ENCODE data around the gene IRF3.

DNA sequence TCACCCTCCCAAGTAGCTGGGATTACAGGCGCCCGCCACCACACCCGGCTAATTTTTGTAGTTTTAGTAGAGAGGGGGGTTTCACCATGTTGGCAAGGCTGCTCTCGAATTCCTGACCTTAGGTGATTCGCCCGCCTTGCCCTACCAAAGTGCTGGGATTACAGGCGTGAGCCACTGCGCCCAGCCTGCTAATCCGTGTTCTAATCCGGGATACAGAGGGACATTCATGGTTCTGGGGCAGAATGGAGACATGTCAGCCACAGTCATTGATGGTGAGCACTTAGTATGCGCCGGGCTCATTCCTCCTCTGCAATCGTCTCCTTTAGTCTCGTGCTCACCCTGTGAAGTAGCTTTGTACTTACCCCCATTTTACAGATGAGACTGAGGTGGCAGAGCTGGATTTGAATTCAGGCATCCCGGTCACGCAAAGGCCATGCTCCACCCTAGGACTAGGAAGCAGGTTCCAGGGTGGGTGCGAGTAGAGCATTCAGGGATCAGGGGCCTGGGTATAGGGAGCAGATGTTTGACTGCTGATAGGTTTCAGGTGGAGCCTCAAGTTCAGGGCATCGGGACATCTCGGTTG, 34.0 kb downstream of the IRF3 start:
- TF ChIP-seq, protein P1, sequence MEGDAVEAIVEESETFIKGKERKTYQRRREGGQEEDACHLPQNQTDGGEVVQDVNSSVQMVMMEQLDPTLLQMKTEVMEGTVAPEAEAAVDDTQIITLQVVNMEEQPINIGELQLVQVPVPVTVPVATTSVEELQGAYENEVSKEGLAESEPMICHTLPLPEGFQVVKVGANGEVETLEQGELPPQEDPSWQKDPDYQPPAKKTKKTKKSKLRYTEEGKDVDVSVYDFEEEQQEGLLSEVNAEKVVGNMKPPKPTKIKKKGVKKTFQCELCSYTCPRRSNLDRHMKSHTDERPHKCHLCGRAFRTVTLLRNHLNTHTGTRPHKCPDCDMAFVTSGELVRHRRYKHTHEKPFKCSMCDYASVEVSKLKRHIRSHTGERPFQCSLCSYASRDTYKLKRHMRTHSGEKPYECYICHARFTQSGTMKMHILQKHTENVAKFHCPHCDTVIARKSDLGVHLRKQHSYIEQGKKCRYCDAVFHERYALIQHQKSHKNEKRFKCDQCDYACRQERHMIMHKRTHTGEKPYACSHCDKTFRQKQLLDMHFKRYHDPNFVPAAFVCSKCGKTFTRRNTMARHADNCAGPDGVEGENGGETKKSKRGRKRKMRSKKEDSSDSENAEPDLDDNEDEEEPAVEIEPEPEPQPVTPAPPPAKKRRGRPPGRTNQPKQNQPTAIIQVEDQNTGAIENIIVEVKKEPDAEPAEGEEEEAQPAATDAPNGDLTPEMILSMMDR (IDR thresholded peaks at IDR 0.05; ENCODE audit: low read depth, low read length, poor library complexity, severe bottlenecking): no peak
- no peak for TF ChIP-seq EZH2phosphoT487 (IDR thresholded peaks at IDR 0.05; ENCODE audit: borderline replicate concordance, low read length)

Data from DOHH2 (cell line).